ENCODE measurements around the gene ARHGEF33. TPM values are rescaled to one million over a fixed set of nuclear protein-coding genes. Genes with fewer than 3 reads are reported as not detected.

Gene ARHGEF33
- total RNA-seq, 3 donors from 2014 or later: 0.10 to 1.5 (median 0.29) TPM

GRCh38 chr2:38909872-38910271 is 20.2 kb downstream of the ARHGEF33 start:
- no peak for ATAC-seq
- no peaks in the 10 kb centered on the region for H3K9me3 ChIP-seq
- no peaks in the 10 kb centered on the region for H3K4me1 ChIP-seq (ENCODE audit: low read depth)
- intact Hi-C loops (cut with DNase I, micrococcal nuclease): no loop called here
- no peak overlapping the region for H3K4me3 ChIP-seq
- DNase-seq: no peak
- no peaks in the 10 kb centered on the region for H3K36me3 ChIP-seq (ENCODE audit: low read depth)
- TF ChIP-seq, protein P1, sequence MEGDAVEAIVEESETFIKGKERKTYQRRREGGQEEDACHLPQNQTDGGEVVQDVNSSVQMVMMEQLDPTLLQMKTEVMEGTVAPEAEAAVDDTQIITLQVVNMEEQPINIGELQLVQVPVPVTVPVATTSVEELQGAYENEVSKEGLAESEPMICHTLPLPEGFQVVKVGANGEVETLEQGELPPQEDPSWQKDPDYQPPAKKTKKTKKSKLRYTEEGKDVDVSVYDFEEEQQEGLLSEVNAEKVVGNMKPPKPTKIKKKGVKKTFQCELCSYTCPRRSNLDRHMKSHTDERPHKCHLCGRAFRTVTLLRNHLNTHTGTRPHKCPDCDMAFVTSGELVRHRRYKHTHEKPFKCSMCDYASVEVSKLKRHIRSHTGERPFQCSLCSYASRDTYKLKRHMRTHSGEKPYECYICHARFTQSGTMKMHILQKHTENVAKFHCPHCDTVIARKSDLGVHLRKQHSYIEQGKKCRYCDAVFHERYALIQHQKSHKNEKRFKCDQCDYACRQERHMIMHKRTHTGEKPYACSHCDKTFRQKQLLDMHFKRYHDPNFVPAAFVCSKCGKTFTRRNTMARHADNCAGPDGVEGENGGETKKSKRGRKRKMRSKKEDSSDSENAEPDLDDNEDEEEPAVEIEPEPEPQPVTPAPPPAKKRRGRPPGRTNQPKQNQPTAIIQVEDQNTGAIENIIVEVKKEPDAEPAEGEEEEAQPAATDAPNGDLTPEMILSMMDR (IDR thresholded peaks at IDR 0.05): no peak

DNA sequence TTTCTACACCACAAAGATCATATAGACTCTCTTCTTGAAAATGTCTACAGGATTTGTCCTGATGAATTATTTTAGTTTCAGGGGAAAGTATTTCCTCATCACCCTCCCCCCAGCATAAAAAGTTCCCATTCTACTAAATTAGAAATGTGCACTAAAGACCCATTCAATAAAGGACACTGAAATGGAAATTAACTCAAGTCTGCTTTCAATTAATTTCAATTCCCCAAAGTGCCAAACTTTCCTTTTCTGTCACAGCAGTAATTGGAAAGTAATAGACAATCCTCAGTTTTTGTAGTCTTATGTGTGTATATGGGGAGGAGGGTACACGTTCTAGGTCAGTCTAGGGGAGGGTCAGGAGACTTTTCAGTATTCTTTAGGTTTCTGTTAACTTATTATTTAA is 21.5 kb downstream of the ARHGEF33 start:
- intact Hi-C loops (cut with DNase I, micrococcal nuclease): no loop called here
- no peaks in the 10 kb centered on the region for H3K36me3 ChIP-seq (ENCODE audit: low read depth)
- no peak overlapping the region for H3K4me3 ChIP-seq
- H3K9me3 ChIP-seq: no peaks in the 10 kb centered on the region
- TF ChIP-seq, protein P1 (IDR thresholded peaks at IDR 0.05): no peak
- H3K4me1 ChIP-seq (ENCODE audit: low read depth): no peaks in the 10 kb centered on the region
- ATAC-seq (no peak), DNase-seq (no peak)

GRCh38 chr2:38912619-38913018 is 22.9 kb downstream of the ARHGEF33 start:
- H3K9me3 ChIP-seq: no peaks in the 10 kb centered on the region
- H3K36me3 ChIP-seq (ENCODE audit: low read depth): no peaks in the 10 kb centered on the region
- no peaks in the 10 kb centered on the region for H3K4me1 ChIP-seq (ENCODE audit: low read depth)
- intact Hi-C loops (cut with DNase I, micrococcal nuclease): no loop called here
- TF ChIP-seq, protein P1 (IDR thresholded peaks at IDR 0.05): no peak
- DNase-seq (no peak), ATAC-seq (no peak)
- no peak overlapping the region for H3K4me3 ChIP-seq

GRCh38 chr2:38922389-38922788 is 32.7 kb downstream of the ARHGEF33 start:
- ATAC-seq: no peak
- H3K9me3 ChIP-seq: no peaks in the 10 kb centered on the region
- H3K4me1 ChIP-seq (ENCODE audit: low read depth): no peaks in the 10 kb centered on the region
- DNase-seq: no peak
- H3K4me3 ChIP-seq: no peak overlapping the region
- intact Hi-C loops (cut with DNase I, micrococcal nuclease): no loop called here
- TF ChIP-seq, protein P1 (IDR thresholded peaks at IDR 0.05): no peak
- no peaks in the 10 kb centered on the region for H3K36me3 ChIP-seq (ENCODE audit: low read depth)

DNA sequence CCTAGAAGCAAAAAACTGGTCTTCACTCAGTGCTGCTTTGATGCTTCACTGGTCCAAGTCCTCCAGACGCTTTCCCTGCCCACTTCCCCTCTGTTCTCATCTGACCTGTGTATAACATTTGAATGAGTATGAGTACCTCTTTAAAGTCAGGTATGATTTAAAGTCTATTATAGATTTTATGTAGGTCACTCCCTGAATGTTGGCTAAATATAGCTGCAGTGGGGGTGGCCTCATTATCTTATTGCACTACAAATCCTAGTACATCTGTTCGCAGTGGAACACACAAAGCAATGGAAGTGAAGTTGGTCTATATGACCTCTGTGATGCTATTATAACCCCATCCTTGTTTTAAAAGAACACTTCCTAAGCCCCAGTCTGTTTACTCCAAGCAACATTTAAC is 33.2 kb downstream of the ARHGEF33 start:
- Histone ChIP-seq H3K9me3 (no peaks in the 10 kb centered on the region), H3K4me3 (no peak overlapping the region), H3K36me3 (ENCODE audit: low read depth) (no peaks in the 10 kb centered on the region), H3K4me1 (ENCODE audit: low read depth) (no peaks in the 10 kb centered on the region)
- ATAC-seq: no peak
- intact Hi-C loops (cut with DNase I, micrococcal nuclease): no loop called here
- TF ChIP-seq, protein P1 (IDR thresholded peaks at IDR 0.05): no peak
- DNase-seq: no peak

DNA sequence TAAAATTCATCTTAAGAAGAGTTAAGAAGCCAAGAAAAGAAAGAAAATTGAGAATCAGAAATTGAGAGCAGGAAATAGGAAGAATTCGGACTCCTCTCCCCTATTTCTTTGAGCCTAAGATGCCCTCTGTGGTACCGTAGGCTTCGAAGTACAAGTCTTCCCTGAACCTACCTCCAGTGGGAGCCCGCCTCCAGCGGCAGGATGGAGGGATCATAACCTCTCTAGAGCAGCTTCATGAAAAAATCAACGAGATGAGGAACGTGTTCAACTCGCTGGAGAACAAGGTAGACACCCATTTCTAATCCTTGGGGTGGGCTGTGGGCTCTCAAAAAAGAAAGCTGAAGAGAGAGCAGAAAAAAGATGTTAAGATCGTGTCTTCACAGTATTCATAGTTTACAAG is 36.3 kb downstream of the ARHGEF33 start:
- TF ChIP-seq, protein P1 (IDR thresholded peaks at IDR 0.05): no peak
- intact Hi-C loops (cut with DNase I, micrococcal nuclease): no loop called here
- DNase-seq (no peak), ATAC-seq (no peak)
- H3K4me1 ChIP-seq (ENCODE audit: low read depth): no peaks in the 10 kb centered on the region
- H3K36me3 ChIP-seq (ENCODE audit: low read depth): no peaks in the 10 kb centered on the region
- H3K9me3 ChIP-seq: no peaks in the 10 kb centered on the region
- no peak overlapping the region for H3K4me3 ChIP-seq

Measured in mucosa of descending colon (tissue), 3 donors.